OCI-LY1 (cell line): ENCODE measurements around the gene IMPDH2.

Experiments
- CTCF ChIP-seq: fragments of 200-600 bp; sonication (generic), shearing (Covaris generic); IDR thresholded peaks from 2 replicates; pipeline ENCODE4 v1.5.1; 2017; ENCODE audit warnings: mild to moderate bottlenecking, antibody characterized with exemption, low read length, moderate library complexity, mixed read lengths
- EZH2 ChIP-seq: fragments of 200-600 bp; sonication (generic), shearing (Covaris generic); IDR thresholded peaks from 2 replicates; pipeline ENCODE4 v1.8.0; 2017; ENCODE audit warnings: borderline replicate concordance, mixed run types, mild to moderate bottlenecking, antibody characterized with exemption, low read length, moderate library complexity, mixed read lengths

- TF ChIP-seq CTCF: no peak
- TF ChIP-seq EZH2: no peak
Observed at GRCh38 chr3:49004352-49005302, 24.6 kb downstream of the IMPDH2 start.
